HG03442 (cell line): ENCODE results near the gene DR1.
A peak's percentile ranks its signal among the peaks of the same experiment; 100 is the strongest.
"Not testable (repeated sequence)": the region's sequence is repeated elsewhere in the genome, so short reads cannot be mapped to it uniquely, and the experiment has no call there.

Experiments used
- ATAC-seq: cut with Tn5 transposase; IDR thresholded peaks from one replicate; pipeline ENCODE4 v1.9.1; 2021; ENCODE audit warnings: mild to moderate bottlenecking, moderate library complexity; ENCODE audit not compliant: unreplicated experiment

DR1 gene

DNA sequence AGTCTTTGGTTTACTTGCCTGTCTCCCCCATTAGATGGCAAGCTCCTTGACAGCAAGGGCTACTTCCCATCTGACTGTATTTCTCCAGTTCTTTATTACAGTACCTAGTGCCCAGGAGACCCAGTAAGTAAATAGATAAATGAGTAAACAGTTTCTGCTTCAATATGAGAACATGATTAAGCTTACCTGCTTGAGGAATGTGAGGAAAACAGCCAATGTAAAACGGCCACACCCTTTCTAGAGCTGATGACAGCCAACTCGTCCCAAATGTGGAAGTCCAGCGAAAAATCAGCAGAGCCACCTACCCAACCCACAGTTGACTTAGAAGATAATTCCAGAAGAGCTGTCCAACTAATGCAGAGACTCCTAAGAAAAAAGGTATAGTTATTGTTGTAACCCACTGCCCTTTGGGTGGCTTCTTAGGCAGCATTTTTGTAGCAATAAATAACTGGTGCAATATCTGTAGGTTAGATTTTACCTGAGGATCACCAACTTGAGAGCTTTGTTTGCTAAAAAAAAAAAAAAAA lies 6.5 kb upstream of the DR1 start:
- ATAC-seq, result no peak

DNA sequence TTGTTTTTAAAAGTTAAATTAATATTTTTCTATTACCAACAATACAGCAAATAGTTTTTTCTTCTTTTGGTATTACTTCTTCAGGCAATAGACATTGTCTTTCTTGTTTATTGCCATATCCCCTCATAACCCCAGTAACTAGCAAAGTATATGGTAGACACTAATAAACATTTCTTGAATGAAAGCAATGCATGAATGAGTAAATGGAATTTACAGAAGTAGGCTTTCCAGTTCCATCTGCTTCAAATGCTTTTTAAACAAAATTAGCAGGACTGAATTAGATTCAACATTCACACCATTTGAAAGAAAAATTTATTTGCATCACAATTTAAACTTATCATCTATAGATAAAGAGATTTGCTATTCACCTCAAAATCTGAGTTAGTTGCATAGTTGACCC lies 5.6 kb upstream of the DR1 start:
- no peak for ATAC-seq

- ATAC-seq, result no peak
Observed at GRCh38 chr1:93344484-93344883, 1.2 kb upstream of the DR1 start.

DNA sequence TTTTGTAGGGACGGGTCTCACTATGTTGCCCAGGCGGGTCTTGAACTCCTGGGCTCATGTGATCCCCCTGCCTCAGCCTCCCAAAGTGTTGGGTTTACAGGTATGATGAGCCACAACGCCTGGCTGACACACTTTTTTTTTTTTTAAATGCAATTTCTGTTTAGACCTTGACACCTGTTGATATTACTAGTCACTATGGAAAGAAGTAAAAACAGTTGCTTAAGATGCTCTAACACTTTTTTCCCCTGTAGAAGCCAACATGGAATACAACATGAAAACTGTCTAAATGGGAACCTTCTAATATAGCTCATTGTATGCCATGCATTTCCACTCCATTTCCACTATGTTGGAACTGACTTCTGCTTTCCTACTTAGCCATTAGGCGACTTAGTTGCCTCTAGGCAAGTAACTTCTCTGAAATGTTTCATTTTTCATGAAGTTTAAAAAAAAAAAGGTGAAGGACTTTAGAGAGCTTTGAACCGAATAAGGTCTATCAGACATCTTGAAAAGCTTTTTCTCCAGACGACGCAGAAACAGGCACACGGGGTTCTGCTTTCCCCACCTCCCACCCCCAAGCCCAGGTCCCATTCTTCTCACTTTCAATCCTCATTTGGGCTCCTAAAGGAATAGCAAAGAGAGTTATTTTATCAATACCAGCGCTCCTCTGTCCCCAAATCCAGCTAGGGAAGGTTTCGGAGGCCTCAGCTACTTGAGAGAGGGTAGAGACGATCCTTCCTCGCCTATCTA lies 648 bp upstream of the DR1 start:
- ATAC-seq, result no peak

DNA sequence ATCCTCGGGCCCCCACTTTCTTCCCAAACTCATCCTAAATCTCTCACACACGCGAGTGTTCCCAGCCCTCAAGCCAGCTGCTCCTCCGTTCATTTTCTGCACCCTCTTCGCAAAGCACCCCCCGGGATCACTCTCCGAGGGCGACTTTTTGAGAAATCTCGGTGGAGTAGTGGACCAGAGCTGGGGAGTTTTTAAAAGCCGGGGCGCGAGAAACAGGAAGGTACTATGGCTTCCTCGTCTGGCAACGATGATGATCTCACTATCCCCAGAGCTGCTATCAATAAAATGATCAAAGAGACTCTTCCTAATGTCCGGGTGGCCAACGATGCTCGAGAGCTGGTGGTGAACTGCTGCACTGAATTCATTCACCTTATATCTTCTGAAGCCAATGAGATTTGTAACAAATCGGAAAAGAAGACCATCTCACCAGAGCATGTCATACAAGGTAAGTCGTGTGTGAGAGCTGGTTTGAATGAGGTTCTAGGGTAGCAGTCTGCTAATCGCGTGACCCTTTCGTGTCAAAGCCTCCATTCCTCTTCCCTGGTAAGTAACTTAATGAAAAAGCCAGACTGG lies 800 bp downstream of the DR1 start:
- ATAC-seq, result peak; percentile 15

DNA sequence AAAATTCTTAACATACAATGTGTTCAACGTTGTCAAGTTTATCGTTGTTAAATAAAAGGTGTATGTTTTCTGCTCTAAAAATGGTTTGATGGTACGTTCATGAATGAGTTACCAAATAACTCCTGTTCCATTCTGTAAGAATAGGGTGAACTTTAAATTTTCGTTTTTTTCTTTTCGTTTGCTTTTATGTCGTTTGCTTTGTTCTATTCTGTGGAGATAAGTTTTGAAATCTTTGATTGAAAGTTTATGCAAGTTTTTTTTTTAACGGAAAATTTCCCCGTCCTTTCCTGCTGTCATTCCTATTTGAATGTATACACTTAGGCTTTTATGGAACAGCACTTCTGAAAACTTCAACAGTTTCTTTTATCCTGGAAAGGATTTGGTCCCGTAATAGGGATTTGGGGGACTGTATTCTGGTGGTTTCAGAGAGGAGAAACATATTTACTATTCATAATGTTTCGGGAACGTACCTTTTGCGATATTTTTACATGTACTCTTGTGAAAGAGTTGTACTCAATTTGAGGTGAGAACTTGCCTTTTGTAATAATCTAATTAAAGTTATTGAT lies 1.7 kb downstream of the DR1 start:
- no peak for ATAC-seq

- ATAC-seq, result no peak
Observed at GRCh38 chr1:93348104-93348728, 2.5 kb downstream of the DR1 start.

DNA sequence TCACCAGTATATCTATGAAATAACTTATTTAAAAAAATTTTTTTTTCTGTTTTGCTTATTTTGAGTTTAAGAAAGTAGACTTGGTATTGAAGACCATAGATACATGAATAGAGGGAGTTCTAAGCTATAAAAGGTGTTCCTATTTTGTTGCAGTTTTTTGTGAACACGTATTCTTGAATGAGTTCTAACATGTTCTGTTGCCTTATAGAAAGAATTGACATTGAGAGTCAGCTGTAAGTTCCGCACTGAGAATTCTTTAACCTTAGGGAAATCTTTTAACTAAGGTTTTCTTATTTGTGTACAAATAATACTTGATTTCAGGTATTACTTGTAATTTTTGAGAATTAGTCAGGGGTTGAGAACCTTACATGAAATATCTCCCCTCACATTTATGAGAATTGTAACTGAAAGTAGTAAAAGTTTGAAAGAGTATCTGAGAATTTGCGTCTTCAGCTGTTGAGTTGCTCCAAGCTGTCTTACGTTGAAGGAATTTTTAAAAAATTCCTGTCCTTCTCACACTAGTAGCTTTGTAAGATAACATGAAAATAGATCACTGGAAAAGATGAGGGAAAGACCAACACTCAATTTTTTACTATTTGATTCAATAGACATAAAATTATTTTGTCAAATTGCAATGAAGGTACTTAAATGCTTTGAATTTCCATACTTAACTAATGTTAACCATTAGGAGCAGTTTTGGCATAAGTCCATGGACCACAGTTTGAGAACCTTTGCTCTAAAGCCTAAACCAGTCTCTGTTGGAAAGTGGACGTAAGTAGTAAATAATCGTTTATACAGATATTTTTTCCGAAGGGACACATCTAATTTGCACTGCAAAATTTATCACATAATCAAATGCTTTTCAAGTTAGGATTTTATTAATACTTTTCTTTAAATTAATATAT lies 3.8 kb downstream of the DR1 start:
- no peak for ATAC-seq

- no peak for ATAC-seq
Observed at GRCh38 chr1:93350322-93350721, 4.6 kb downstream of the DR1 start.

- ATAC-seq, result no peak
Observed at GRCh38 chr1:93350875-93351274, 5.2 kb downstream of the DR1 start.

DNA sequence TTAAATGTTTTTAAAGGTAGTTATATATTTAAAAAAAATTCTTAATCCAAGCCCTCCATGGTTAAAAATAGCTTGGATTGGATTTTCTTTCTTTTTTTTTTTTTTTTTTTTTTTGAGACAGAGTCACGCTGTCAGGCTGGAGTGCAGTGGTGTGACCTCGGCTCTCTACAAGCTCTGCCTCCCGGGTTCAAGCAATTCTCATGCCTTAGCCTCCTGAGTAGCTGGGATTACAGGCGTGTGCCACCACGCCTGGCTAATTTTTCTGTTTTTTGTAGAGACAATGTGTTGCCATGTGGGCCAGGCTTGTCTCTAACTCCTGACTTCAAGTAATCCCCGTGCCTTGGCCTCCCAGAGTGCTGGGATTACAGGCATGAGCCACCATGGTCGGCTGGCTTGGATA lies 5.6 kb downstream of the DR1 start:
- not testable (repeated sequence) for ATAC-seq

GRCh38 chr1:93352376-93352775 lies 6.7 kb downstream of the DR1 start:
- no peak for ATAC-seq

GRCh38 chr1:93353286-93353685 lies 7.6 kb downstream of the DR1 start:
- ATAC-seq, result no peak

DNA sequence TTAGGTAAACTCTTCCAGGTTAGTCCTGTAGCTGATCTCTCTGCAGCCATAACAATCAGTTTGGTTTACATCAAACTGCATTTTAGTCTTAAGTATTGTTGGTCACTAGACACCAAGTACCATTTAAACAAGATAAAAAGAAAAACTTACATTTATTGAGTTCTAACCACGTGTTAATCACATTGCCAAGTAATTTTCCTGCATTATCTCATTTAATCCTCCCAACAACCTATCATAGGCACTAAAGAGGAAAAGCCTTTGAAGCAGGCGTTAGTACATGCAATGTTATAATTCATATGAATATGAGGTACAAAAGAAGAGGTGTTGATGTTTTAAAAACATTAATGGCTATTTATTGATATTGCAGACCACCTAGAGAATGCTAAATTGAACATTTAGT lies 9.0 kb downstream of the DR1 start:
- ATAC-seq, result no peak

DNA sequence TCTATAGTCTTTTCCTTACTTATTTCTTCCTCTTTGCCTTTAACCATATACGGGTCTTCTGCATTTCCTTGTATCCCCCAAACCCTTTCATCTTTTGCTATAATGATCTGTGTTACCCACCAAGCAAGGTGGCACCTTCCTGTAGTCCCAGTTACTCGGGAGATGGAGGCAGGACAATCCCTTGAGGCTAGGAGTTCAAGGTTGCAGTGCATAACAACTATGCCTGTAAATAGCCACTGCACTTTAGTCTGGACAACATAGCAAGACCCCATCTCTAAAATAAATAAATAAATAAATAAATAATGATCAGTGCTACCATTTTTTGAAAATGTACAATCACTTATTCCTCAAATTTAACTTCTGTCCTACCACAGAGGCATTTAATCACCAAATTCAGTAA lies 11.5 kb downstream of the DR1 start:
- no peak for ATAC-seq

DNA sequence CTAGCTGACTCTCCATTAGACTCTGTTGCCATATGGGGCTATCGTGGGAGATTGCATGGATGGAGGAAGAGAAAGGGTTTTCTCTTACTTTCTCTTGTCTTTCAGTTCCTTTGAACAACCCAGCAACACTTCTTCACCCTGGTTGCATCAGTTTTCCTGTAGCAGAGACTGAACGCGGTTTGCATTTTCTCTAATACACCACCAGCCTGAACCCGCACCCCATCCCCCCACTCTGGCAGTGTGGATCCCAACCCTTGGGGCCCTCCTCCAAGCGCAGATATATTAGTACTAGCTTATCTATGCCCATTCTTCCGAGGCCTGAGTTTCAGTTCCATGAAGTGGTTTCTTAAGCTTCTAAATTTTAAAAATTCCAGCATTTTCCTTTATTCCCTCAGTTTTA lies 12.6 kb downstream of the DR1 start:
- no peak for ATAC-seq

DNA sequence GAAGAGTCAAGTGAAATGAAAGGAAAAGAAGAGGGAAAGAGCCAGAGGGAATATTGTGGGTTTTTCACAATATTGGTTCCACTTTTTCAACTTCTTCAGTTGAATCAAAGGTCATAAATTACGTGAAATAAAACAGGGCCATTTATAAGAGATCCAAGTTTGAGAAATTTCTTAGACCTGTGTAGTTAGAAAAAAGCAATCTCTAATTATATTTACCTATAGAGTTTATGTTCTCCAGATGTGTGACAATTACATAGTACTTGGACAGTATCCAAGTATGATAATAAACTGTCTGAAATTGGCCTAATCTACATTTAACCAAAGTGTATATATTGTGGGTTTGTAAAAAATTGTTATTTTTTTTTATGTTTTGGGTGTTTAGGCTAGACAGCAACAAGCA lies 14.4 kb downstream of the DR1 start:
- no peak for ATAC-seq

DNA sequence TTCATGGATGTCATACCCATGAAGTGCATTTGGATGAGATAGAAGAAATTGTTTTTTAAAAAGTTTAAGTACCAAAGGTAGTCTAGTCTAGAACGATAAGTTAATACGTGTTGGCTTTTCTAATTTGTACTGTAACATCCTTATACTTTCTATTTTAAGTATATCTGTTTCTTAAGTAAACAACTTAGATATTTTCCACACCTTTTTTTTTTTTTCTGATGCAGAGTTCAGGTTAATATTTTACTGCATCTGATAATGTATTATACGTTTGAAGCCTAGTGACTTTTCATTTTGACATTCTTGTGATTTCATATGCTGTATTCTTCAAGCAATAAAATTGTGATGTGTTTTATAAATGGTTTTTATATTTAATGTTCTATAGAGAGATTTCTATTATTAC lies 16.5 kb downstream of the DR1 start:
- no peak for ATAC-seq

- ATAC-seq, result no peak
Observed at GRCh38 chr1:93365813-93366212, 20.1 kb downstream of the DR1 start.

- ATAC-seq, result no peak
Observed at GRCh38 chr1:93369734-93370133, 24.0 kb downstream of the DR1 start.
